GM23338 (cell line): ENCODE results near the gene PDIA6. TPM values are rescaled to one million over a fixed set of nuclear protein-coding genes. Genes with fewer than 3 reads are reported as not detected.

ENCODE experiments used
- ATAC-seq: fragments of 200-7000 bp; cut with Tn5 transposase; 3 replicates; pipeline ENCODE4 v1.9.1; 2020
- DNase-seq: peaks from one replicate; pipeline ENCODE4 v3.0.0-alpha.2; 2015; ENCODE audit warnings: low spot score
- H2AFZ ChIP-seq: fragments of 200-600 bp; sonication (generic); 2 replicates; pipeline ENCODE4 v1.8.0; 2016; ENCODE audit warnings: antibody characterized with exemption, mild to moderate bottlenecking, moderate library complexity
- H3F3A ChIP-seq: fragments of 200-600 bp; sonication (generic); replicated peaks from 2 replicates; pipeline ENCODE4 v1.8.0; 2017; ENCODE audit warnings: antibody characterized with exemption, mixed run types, low read depth
- H3K27ac ChIP-seq: fragments of 200-600 bp; sonication (generic); 2 replicates; pipeline ENCODE4 v1.6.1; 2016; ENCODE audit warnings: low read depth
- H3K27me3 ChIP-seq: fragments of 200-600 bp; sonication (generic); 2 replicates; pipeline ENCODE4 v1.8.0; 2016; ENCODE audit warnings: mild to moderate bottlenecking, mixed run types, moderate library complexity; ENCODE audit not compliant: insufficient read depth
- H3K36me3 ChIP-seq: fragments of 200-600 bp; sonication (generic); 2 replicates; pipeline ENCODE4 v1.8.0; 2016; ENCODE audit warnings: mild to moderate bottlenecking; ENCODE audit not compliant: insufficient read depth
- H3K4me1 ChIP-seq: fragments of 200-600 bp; sonication (generic); 2 replicates; pipeline ENCODE4 v1.8.0; 2016; ENCODE audit warnings: mild to moderate bottlenecking, moderate library complexity; ENCODE audit not compliant: insufficient read depth
- H3K4me2 ChIP-seq: fragments of 200-600 bp; sonication (generic); 2 replicates; pipeline ENCODE4 v1.7.1; 2017; ENCODE audit warnings: mixed run types
- H3K4me3 ChIP-seq: fragments of 200-600 bp; sonication (generic); 2 replicates; pipeline ENCODE4 v1.6.1; 2016; ENCODE audit warnings: mixed run types
- H3K79me2 ChIP-seq: fragments of 200-600 bp; sonication (generic); replicated peaks from 2 replicates; pipeline ENCODE4 v1.8.0; 2017; ENCODE audit warnings: mild to moderate bottlenecking; ENCODE audit not compliant: insufficient read depth
- H3K9me2 ChIP-seq: fragments of 200-600 bp; sonication (generic); 2 replicates; pipeline ENCODE4 v1.8.0; 2017; ENCODE audit not compliant: insufficient read depth
- H4K20me1 ChIP-seq: fragments of 200-600 bp; sonication (generic); replicated peaks from 2 replicates; pipeline ENCODE4 v1.8.0; 2017; ENCODE audit warnings: mild to moderate bottlenecking; ENCODE audit not compliant: insufficient read depth
- H3K27ac Mint-ChIP-seq: 2 replicates; pipeline ENCODE4 v1.8.0; 2020; ENCODE audit warnings: inconsistent platforms, mild to moderate bottlenecking, moderate library complexity, mixed read lengths
- H3K27me3 Mint-ChIP-seq: 3 replicates; pipeline ENCODE4 v1.8.0; 2022; ENCODE audit warnings: low read depth, mild to moderate bottlenecking, moderate library complexity, mixed read lengths, inconsistent platforms; ENCODE audit not compliant: insufficient read depth, poor library complexity
- H3K36me3 Mint-ChIP-seq: 3 replicates; pipeline ENCODE4 v1.8.0; 2021; ENCODE audit warnings: low read depth, mild to moderate bottlenecking, inconsistent platforms, moderate library complexity, mixed read lengths
- H3K4me1 Mint-ChIP-seq: 3 replicates; pipeline ENCODE4 v1.8.0; 2020; ENCODE audit warnings: mild to moderate bottlenecking, inconsistent platforms, mixed read lengths
- H3K4me3 Mint-ChIP-seq: 3 replicates; pipeline ENCODE4 v1.8.0; 2021; ENCODE audit warnings: moderate library complexity, mild to moderate bottlenecking, inconsistent platforms, mixed read lengths
- H3K9me3 Mint-ChIP-seq: 3 replicates; pipeline ENCODE4 v1.8.0; 2020; ENCODE audit warnings: moderate library complexity, mild to moderate bottlenecking, inconsistent platforms, mixed read lengths
- CREB1 ChIP-seq: fragments of 250-450 bp; sonication (Bioruptor Pico); IDR thresholded peaks from 2 replicates; pipeline ENCODE4 v1.5.0; 2020; ENCODE audit warnings: low read depth, mild to moderate bottlenecking, moderate library complexity
- EZH2phosphoT487 ChIP-seq: fragments of 200-600 bp; sonication (generic); IDR thresholded peaks from one replicate; pipeline ENCODE4 v1.8.1; 2018; ENCODE audit warnings: antibody characterized with exemption; ENCODE audit not compliant: unreplicated experiment
- JUNB ChIP-seq: IDR thresholded peaks from one replicate; pipeline ENCODE4 v1.6.1; 2016; ENCODE audit warnings: antibody characterized with exemption; ENCODE audit not compliant: unreplicated experiment
- NANOG ChIP-seq: IDR thresholded peaks from 2 replicates; pipeline ENCODE4 v1.6.1; 2016; ENCODE audit warnings: antibody characterized with exemption, borderline replicate concordance
- POLR2AphosphoS5 ChIP-seq: IDR thresholded peaks from 2 replicates; pipeline ENCODE4 v1.6.1; 2016; ENCODE audit warnings: antibody characterized with exemption, low read depth
- STAT1 ChIP-seq: IDR thresholded peaks from one replicate; pipeline ENCODE4 v1.6.1; 2016; ENCODE audit warnings: antibody characterized with exemption; ENCODE audit not compliant: unreplicated experiment
- ZNF114 ChIP-seq: fragments of 250-450 bp; sonication (Bioruptor Pico); IDR thresholded peaks from 2 replicates; pipeline ENCODE4 v1.5.0; 2020; ENCODE audit warnings: mild to moderate bottlenecking, moderate library complexity
- ZNF331 ChIP-seq: fragments of 250-450 bp; sonication (Bioruptor Pico); IDR thresholded peaks from 2 replicates; pipeline ENCODE4 v1.5.0; 2020; ENCODE audit warnings: low read depth, mild to moderate bottlenecking, moderate library complexity
- polyA plus RNA-seq: library from polyadenylated mRNA; unstranded; fragments of >200 nt; fragmentation: Nextera tagmentation; extraction: Ambion mirVana; gene quantifications from 2 replicates; pipeline ENCODE4 v1.2.1, GENCODE V29; 2016
- total RNA-seq: library from RNA; depleted of rRNA; stranded (reverse); fragments of >200 nt; shearing (Covaris generic); gene quantifications from 2 replicates; pipeline ENCODE4 v1.2.3, GENCODE V29; 2014
- TF ChIP-seq, protein P1 (sequence below): fragments of 250-450 bp; sonication (Bioruptor Pico); IDR thresholded peaks from 2 replicates; pipeline ENCODE4 v1.5.0; 2020; ENCODE audit warnings: mild to moderate bottlenecking, moderate library complexity
- TF ChIP-seq, protein P2 (sequence below): IDR thresholded peaks from one replicate; pipeline ENCODE4 v1.6.1; 2018; ENCODE audit warnings: antibody characterized with exemption; ENCODE audit not compliant: unreplicated experiment
- TF ChIP-seq, protein P3 (sequence below), 2 experiments: fragments of 200-600 bp in 1 of 2; sonication (generic) in 1 of 2; conservative IDR thresholded peaks; 2 replicates each; pipeline versions ENCODE4 v1.5.1 to v1.6.1; 2016 to 2017; ENCODE audit warnings: antibody characterized with exemption in 2 of 2, low read depth in 2 of 2, mild to moderate bottlenecking in 2 of 2, moderate library complexity in 1 of 2
- TF ChIP-seq, protein P4 (sequence below): IDR thresholded peaks from 2 replicates; pipeline ENCODE4 v1.6.1; 2016; ENCODE audit warnings: antibody characterized with exemption

The PDIA6 gene
- total and polyA plus RNA-seq, 2 experiments from 2014 or later: 331 to 382 TPM

DNA sequence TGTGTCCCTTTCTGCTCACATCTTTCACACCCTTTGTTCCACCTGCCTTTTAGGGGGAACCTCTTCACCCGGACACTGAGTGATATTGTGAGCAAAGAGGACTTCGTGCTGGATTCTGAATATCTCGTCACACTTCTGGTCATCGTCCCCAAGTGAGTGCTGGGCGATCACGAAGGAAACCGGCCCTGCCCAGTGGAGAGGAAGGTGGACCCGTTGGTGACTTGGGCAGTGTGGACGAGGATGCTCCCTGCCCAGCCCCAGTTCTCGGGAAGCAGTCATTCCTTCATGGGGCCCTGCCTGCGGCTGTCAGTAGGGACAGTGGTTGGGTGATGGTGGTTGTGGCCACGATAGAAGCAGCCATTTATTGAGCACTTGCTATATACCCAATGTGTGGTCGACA, 40.8 kb downstream of the PDIA6 start:
- H3K4me1 ChIP-seq: peaks cover 5% of the 10 kb centered on the region; the same call in 1 of the 2 replicates
- no peak for ATAC-seq

More for the DNA sequence above, 40.8 kb downstream of the PDIA6 start:
- Histone ChIP-seq H3F3A (no peaks in the 10 kb centered on the region), H3K79me2 (no peaks in the 10 kb centered on the region), H3K4me3 (no peak overlapping the region), H4K20me1 (no peaks in the 10 kb centered on the region), H3K36me3 (no peaks in the 10 kb centered on the region), H2AFZ (no peak overlapping the region), H3K9me2 (no peaks in the 10 kb centered on the region), H3K27me3 (no peaks in the 10 kb centered on the region), H3K27ac (no peak overlapping the region), H3K4me2 (no peak overlapping the region)
- Mint-ChIP-seq H3K36me3 (no peaks in the 10 kb centered on the region), H3K27ac (no peak overlapping the region), H3K27me3 (peaks cover 13% of the 10 kb centered on the region), H3K9me3 (no peaks in the 10 kb centered on the region), H3K4me3 (no peak overlapping the region), H3K4me1 (peaks cover 4% of the 10 kb centered on the region; the same call in 2 of the 3 replicates)
- TF ChIP-seq JUNB: no peak
- TF ChIP-seq, protein P1, sequence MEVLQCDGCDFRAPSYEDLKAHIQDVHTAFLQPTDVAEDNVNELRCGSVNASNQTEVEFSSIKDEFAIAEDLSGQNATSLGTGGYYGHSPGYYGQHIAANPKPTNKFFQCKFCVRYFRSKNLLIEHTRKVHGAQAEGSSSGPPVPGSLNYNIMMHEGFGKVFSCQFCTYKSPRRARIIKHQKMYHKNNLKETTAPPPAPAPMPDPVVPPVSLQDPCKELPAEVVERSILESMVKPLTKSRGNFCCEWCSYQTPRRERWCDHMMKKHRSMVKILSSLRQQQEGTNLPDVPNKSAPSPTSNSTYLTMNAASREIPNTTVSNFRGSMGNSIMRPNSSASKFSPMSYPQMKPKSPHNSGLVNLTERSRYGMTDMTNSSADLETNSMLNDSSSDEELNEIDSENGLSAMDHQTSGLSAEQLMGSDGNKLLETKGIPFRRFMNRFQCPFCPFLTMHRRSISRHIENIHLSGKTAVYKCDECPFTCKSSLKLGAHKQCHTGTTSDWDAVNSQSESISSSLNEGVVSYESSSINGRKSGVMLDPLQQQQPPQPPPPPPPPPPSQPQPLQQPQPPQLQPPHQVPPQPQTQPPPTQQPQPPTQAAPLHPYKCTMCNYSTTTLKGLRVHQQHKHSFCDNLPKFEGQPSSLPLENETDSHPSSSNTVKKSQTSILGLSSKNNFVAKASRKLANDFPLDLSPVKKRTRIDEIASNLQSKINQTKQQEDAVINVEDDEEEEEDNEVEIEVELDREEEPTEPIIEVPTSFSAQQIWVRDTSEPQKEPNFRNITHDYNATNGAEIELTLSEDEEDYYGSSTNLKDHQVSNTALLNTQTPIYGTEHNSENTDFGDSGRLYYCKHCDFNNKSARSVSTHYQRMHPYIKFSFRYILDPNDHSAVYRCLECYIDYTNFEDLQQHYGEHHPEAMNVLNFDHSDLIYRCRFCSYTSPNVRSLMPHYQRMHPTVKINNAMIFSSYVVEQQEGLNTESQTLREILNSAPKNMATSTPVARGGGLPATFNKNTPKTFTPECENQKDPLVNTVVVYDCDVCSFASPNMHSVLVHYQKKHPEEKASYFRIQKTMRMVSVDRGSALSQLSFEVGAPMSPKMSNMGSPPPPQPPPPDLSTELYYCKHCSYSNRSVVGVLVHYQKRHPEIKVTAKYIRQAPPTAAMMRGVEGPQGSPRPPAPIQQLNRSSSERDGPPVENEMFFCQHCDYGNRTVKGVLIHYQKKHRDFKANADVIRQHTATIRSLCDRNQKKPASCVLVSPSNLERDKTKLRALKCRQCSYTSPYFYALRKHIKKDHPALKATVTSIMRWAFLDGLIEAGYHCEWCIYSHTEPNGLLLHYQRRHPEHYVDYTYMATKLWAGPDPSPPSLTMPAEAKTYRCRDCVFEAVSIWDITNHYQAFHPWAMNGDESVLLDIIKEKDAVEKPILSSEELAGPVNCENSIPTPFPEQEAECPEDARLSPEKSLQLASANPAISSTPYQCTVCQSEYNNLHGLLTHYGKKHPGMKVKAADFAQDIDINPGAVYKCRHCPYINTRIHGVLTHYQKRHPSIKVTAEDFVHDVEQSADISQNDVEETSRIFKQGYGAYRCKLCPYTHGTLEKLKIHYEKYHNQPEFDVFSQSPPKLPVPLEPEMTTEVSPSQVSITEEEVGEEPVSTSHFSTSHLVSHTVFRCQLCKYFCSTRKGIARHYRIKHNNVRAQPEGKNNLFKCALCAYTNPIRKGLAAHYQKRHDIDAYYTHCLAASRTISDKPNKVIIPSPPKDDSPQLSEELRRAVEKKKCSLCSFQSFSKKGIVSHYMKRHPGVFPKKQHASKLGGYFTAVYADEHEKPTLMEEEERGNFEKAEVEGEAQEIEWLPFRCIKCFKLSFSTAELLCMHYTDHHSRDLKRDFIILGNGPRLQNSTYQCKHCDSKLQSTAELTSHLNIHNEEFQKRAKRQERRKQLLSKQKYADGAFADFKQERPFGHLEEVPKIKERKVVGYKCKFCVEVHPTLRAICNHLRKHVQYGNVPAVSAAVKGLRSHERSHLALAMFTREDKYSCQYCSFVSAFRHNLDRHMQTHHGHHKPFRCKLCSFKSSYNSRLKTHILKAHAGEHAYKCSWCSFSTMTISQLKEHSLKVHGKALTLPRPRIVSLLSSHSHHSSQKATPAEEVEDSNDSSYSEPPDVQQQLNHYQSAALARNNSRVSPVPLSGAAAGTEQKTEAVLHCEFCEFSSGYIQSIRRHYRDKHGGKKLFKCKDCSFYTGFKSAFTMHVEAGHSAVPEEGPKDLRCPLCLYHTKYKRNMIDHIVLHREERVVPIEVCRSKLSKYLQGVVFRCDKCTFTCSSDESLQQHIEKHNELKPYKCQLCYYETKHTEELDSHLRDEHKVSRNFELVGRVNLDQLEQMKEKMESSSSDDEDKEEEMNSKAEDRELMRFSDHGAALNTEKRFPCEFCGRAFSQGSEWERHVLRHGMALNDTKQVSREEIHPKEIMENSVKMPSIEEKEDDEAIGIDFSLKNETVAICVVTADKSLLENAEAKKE (CRISPR knock-in tag): no peak
- TF ChIP-seq ZNF331 (CRISPR knock-in tag): no peak
- TF ChIP-seq CREB1 (CRISPR knock-in tag): no peak
- no peak for TF ChIP-seq POLR2AphosphoS5
- no peak for TF ChIP-seq STAT1
- TF ChIP-seq, protein P2, sequence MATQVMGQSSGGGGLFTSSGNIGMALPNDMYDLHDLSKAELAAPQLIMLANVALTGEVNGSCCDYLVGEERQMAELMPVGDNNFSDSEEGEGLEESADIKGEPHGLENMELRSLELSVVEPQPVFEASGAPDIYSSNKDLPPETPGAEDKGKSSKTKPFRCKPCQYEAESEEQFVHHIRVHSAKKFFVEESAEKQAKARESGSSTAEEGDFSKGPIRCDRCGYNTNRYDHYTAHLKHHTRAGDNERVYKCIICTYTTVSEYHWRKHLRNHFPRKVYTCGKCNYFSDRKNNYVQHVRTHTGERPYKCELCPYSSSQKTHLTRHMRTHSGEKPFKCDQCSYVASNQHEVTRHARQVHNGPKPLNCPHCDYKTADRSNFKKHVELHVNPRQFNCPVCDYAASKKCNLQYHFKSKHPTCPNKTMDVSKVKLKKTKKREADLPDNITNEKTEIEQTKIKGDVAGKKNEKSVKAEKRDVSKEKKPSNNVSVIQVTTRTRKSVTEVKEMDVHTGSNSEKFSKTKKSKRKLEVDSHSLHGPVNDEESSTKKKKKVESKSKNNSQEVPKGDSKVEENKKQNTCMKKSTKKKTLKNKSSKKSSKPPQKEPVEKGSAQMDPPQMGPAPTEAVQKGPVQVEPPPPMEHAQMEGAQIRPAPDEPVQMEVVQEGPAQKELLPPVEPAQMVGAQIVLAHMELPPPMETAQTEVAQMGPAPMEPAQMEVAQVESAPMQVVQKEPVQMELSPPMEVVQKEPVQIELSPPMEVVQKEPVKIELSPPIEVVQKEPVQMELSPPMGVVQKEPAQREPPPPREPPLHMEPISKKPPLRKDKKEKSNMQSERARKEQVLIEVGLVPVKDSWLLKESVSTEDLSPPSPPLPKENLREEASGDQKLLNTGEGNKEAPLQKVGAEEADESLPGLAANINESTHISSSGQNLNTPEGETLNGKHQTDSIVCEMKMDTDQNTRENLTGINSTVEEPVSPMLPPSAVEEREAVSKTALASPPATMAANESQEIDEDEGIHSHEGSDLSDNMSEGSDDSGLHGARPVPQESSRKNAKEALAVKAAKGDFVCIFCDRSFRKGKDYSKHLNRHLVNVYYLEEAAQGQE: no peak
- TF ChIP-seq, protein P3, sequence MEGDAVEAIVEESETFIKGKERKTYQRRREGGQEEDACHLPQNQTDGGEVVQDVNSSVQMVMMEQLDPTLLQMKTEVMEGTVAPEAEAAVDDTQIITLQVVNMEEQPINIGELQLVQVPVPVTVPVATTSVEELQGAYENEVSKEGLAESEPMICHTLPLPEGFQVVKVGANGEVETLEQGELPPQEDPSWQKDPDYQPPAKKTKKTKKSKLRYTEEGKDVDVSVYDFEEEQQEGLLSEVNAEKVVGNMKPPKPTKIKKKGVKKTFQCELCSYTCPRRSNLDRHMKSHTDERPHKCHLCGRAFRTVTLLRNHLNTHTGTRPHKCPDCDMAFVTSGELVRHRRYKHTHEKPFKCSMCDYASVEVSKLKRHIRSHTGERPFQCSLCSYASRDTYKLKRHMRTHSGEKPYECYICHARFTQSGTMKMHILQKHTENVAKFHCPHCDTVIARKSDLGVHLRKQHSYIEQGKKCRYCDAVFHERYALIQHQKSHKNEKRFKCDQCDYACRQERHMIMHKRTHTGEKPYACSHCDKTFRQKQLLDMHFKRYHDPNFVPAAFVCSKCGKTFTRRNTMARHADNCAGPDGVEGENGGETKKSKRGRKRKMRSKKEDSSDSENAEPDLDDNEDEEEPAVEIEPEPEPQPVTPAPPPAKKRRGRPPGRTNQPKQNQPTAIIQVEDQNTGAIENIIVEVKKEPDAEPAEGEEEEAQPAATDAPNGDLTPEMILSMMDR (conservative IDR thresholded peaks at IDR 0.05; ENCODE audit: low read depth in 2 of 2): no peak
- no peak for TF ChIP-seq EZH2phosphoT487
- no peak for TF ChIP-seq NANOG
- TF ChIP-seq, protein P4, sequence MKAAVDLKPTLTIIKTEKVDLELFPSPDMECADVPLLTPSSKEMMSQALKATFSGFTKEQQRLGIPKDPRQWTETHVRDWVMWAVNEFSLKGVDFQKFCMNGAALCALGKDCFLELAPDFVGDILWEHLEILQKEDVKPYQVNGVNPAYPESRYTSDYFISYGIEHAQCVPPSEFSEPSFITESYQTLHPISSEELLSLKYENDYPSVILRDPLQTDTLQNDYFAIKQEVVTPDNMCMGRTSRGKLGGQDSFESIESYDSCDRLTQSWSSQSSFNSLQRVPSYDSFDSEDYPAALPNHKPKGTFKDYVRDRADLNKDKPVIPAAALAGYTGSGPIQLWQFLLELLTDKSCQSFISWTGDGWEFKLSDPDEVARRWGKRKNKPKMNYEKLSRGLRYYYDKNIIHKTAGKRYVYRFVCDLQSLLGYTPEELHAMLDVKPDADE: no peak
- no peak for TF ChIP-seq ZNF114 (CRISPR knock-in tag)
- DNase-seq: no peak
